HL-60/S4 (cell line): ENCODE data around the gene ERC2.

ENCODE experiments used
- in situ Hi-C: fragments of 300-500 bp; cut with MboI; formaldehyde crosslinking; loops from 2 replicates; pipeline ENCODE4 v1.14.3; 2022; ENCODE audit warnings: low sequenced_read_pairs

Gene ERC2

DNA sequence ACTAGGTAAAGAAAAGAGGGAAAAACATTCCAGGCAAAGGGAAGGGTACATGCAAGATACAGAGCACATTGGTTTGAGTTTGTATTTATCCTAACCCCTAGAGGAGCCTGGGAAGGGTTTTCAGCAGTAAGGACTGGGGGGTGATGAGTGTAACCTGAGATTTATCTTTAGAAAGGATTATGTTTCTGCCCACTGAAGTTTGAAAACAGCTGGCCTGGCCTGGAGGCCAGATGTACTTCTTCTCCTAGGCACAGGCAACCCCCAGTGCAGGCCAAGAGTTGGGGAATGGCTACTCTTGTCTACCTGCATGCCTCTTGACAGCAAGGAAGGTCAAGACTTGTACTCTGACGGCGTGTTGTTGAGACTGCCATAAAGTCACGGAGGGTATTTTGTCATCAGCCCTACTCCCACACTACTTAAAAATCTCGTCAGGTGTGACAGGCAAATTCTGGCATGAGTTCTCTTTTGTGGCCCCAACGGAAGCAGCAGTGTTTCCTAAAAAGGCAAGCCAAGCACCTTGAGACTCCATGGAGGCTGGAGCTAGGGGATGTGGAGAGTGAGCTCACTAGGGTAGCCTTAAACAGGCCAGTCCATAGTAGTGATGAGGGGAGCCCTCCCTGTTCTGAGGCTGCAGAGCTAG lies 739.7 kb downstream of the ERC2 start:
- in situ Hi-C loops: no loop called here

DNA sequence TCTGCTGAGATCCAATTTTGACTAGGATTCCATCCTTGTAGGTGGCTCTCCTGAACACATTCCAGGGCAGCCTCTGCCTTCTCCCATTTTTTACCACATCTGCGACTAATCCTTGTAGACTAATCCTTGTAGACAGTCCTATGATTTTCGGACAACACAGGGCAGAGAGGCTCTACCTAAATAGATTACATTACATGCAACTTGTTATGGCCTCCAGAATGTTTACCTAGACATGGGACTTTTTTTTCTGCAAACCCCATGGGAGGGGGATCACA lies 741.8 kb downstream of the ERC2 start:
- in situ Hi-C loops: no loop called here

DNA sequence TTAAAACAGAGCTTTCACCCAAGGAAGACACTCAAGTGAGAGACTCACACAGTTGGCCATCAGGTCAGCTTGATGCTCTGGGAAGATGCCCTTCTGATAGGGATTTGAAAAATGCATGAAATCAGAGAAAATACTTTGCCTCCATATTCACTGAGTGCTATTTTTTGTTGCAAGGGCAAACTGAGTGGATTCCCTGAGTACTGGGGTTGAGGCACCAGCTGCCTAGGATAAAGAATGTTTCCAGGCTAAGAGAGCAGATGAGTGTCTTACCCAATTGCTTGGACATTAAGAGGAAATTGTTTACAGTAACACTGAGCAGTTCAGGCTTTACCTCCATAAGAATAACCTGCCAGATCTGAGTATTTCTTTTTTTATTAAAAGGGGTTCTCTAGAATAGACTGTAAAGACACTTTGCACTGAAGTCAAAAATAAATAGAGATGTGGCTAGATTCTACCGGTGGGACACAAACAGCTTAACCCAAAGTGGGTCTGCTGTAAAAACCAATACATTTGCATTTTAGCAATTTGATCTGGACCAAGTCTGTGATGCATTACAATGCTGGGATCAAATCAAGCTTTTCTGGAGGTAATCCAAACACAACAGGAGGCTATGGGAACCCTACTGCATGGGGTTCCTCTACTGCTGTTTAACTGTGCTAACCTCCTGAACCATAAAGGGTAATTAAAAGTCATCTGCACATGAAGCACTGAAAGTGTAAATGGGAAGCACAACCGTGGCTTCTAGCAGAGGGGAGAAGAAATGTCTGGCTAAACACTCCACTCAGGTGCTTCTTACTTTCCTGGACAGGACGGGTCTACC lies 742.4 kb downstream of the ERC2 start:
- in situ Hi-C loops: no loop called here

DNA sequence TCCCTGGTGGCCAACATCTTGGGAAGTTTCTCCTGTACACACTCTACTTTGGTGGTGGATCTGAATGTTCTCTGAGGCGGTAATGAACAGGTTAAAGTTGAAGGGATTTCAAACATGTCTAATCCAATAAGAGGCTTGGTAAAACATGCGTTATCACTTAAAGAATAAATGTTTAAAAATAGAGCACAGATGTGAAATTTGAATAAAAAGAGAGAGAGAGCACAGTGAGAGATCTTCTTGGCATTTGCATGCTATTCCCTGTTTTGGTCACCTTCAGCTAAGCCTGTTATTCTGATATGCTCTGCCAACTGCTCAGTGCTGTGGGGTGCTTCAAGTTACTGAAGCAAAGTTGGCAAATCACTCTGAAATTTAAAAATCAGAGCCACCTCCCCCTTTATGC lies 743.4 kb downstream of the ERC2 start:
- in situ Hi-C loops: no loop called here

DNA sequence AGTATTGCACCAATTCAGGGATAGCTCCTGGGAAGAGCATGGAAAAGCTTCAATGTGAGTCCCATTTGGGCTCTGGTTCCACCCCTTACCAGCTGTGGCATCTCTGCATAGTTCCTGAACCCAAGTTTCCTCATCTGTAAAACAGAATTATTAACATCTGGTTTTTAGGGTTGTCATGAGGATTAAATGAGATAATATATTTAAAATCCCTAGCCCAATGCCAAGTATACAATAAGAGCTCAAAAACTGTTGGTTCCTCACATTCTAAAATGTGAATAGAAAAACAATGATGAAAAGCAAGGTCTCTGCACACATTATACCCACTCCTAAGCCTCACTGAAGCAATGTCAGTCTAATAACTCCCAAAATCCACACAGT lies 743.9 kb downstream of the ERC2 start:
- in situ Hi-C loops: no loop called here

DNA sequence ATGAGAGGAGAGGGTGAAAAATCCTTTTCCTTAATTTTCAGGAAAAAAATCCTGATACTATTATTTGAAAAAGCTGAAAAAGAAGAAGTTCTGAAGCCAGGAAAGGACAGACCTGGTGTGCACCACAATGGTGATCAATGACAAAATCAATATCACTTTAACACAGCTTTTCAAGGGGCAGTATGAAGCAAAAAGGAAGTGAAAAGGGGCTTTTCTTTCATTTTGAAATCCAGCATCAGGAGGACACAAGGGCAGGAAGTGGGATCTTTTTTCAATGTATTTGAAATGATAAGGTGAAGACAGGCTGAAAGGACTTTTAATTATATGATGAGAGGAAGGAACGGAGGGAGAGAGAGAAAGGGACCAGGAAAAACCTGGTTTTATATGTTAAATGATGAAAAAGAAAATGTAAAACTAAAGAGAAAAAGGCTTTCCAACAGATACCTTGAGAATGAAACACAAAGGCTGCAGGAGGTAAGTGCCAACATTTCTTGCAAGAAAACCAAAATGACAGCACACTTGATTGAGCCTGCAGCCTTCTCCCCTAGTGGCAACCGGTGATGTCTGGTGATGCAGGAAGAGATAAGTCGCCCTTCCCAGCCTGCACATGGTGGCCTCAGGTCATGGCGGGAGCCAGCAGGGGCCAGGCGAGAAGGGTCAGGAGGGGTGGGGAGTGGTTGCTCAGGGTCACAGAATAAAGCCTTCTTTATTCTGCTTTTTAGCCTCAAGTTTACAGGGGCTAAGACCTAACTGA lies 744.4 kb downstream of the ERC2 start:
- in situ Hi-C loops: no loop called here

DNA sequence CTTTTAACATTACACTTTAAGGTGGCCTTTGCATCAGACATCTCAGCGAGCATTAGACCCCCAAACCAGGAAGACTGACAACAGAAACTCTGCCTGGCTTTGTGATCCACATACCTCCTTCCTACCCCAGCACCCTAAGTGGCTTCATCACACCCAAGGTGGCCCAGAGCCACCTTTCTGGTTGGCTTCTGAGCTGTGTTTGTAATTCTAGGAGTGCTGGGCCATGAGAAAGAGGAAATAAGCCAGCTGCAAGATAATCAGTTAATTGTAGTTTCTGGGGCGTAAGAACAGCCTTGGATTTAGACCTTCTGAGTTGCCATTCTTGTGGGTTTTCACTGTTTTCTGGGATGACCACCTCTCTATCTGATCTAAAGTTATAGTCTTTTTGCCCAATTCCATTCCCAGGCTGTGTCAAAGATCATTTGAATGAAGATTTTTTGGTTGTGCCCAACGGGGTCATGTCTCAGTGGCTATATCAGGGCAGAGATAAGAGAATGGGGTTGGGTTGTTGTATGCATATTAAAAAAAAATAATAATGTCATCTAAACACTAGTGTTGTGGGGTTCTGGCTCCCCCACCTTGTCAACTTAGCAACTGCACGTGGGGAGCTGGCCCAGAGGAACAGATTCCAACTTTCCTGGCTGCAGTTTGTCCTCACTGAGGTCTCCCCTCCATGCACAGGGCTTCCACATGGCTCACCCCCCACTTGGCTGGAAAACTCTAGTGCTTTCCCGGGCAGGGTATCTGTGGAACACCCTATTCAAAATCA lies 746.4 kb downstream of the ERC2 start:
- in situ Hi-C loops: no loop called here

DNA sequence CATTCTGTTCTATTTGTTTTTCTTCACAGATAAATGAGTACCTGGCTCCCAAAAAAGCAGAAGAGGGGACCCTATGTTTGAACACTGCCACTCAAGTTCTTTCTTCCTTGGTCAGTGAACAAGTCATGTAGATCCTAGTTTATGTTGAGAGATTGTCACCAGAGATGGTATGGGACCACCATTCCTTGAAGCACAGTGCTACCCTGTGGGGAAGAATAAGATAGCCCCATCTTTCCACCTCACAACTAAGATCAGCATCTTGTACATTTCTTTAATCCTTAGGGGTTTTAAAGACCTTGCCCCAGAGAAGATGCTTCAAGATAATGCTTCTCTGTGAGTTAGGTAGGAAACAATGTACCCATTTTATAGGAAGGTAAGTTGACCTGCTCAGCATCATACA lies 747.7 kb downstream of the ERC2 start:
- in situ Hi-C loops: no loop called here

DNA sequence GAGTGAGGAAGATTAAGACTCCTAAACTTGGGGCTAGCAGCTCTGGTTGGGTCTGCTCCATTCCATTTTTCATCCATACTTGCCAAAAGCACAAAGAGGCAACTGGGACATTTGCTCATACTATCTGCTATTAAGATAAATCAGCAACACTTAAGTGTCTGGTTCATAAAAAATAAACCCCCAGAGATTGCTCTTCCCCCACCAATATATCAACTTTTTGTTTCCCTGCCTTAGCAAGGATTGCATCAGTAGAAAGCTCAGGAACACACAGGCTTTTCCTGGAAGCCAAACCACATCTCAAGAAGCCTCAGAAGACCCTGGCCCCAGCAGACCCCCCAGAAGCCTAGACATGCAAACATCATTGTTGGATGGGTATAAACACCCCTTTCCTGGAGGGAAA lies 748.8 kb downstream of the ERC2 start:
- in situ Hi-C loops: no loop called here

DNA sequence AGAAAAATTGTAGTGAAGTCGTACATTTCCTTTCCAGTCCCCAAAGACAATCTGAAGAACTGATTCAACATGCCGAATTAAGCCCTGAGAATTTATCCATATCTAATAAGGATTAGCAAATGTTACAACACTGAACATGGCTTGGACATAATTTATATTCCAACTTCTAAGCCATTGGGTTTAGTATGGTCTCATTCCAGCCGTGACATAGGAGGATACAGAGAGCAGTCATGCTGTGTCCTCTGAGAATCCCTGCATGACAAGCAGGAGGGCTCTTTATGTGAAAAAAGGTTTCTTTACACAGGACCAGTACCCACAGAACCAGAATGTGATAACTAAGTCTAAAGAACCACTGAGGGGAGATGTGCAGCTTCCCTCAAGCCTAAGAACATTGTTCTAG lies 749.3 kb downstream of the ERC2 start:
- in situ Hi-C loops: no loop called here

DNA sequence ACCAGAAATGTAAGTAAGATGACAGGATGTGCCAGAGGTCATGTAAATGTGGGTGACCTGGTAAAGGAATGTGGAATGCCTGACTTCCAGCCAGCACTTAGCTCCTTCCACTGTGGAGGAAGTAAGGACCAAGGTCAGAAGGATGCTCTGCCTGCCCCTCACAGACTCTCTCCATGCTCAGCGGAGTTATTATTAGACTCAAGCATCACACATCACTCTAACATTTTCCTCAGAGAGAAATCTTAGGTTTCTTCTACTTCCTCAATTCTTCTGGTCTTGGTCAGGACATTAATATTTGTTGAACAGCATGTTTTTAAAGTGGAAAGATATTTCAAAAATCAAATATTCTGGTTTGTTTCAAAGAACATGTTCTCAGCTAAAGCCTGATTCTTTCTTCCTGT lies 749.7 kb downstream of the ERC2 start:
- in situ Hi-C loops: no loop called here

DNA sequence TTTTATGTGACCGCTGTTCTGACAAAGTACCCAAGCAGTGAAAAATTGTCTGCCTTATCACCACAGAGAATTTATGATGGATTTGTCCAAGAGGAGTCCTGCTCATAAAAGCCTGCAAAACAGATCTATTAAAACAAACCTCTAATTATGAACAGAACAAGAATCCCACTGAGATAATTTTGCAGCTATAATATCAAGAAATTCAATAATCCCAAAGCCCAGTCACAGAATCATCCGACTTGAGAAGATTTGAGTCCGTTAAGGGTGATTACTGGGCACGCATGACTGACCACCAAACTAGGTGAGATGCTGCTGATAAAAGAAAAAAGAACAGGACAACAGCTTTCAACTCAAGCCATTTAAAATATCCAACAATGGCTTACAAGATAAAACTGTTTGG lies 750.2 kb downstream of the ERC2 start:
- in situ Hi-C loops: no loop called here

DNA sequence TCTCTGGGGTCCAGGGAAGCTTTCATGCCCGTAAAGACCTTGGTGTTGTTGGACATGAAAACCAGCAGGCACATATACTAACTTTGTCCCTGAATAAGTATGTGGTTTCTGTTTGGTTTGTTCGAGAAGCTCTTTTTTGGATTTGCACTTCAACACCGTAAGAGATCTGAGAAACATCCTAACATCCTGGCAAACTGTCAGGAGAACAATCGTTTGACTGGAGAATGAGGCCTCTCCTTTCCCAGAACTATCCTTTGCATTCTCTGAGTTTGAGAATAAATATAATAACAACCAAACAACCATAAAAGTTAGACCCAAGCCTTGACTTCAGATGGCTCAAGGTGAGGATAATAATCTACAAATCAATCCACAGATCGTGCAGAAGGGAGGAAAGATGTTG lies 750.8 kb downstream of the ERC2 start:
- in situ Hi-C loops: no loop called here

DNA sequence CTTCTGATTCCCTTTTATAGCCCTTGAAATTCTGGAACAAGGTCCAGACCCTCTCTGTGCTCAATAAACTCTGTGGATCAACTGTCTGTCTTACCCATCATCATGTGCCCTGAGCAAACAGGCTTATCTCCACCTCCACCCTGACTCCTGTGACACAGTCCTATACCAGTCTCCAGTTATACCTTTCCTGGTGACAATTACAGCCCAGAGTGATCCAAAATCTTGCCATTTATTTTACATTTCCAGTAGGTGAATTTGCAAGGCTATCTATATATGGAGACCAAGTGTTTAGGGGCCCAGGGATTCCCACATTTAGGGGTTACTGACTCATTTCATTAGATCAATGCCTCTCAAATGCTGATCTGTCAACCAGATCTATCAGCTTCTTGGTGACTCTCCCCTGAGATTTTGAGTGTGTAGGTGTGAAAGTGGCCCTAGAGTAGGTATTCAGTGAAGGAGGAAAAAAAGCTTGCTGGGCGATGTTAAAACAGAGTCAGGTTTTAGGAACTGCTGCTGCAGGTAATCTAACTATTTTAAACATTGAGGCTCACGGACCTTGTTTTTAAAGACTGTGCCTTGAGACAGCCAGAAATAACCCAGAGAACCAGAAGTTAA lies 751.5 kb downstream of the ERC2 start:
- in situ Hi-C loops: no loop called here

DNA sequence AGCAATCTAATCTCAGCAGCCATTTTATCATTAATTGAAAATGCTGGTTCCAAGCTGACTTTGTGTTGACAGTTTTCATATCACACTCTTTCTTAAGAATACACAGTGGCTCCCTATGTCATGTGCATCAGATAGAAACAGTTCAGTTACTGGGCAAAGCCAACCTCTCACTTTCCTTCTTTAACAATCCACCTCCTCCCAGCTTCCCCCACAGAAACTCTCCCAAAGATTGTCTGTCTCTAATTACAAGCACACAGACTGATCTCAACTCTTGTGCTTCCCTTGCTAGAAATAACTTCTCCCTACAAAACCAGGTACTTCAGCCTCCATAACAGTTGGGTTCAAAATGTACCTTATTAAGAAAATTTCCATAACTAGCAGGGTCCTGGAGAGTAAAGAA lies 752.2 kb downstream of the ERC2 start:
- in situ Hi-C loops: no loop called here

DNA sequence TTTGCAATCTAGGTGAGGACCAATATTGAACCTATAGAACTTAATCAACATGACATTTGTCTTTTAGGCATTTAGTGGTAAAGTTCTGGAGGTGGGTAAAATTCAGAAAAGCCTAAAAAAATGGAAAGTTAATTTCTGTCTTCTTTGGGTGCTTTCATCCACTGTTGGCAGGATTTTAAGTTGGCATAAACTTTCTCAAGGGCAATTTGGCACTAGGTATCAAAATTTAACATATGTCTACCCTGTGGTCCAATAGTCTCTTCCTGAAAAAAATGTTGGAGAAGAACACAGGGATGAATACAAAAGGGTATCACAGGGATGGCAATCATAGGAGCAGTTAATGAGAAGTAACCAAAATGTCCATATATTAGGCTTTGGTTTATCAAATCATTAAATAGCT lies 754.2 kb downstream of the ERC2 start:
- in situ Hi-C loops: no loop called here

DNA sequence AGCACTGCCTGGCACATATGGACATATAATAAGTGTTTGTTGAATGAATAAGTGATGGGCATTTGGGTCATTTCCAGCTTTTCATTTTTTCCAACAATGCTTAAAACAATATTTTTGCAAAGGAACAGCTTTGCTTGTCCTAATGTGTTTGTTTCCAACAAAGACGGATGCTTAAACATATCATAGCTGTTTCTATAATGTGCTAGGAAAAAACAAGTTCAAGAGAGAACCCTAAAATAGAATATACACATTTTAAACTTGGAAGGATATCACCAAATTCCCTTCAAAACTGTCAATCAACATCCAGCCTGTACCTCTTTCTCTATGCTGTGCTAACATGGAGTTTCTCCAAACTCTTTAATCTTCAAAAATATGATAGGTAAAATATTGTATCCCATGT lies 756.6 kb downstream of the ERC2 start:
- in situ Hi-C loops: no loop called here

DNA sequence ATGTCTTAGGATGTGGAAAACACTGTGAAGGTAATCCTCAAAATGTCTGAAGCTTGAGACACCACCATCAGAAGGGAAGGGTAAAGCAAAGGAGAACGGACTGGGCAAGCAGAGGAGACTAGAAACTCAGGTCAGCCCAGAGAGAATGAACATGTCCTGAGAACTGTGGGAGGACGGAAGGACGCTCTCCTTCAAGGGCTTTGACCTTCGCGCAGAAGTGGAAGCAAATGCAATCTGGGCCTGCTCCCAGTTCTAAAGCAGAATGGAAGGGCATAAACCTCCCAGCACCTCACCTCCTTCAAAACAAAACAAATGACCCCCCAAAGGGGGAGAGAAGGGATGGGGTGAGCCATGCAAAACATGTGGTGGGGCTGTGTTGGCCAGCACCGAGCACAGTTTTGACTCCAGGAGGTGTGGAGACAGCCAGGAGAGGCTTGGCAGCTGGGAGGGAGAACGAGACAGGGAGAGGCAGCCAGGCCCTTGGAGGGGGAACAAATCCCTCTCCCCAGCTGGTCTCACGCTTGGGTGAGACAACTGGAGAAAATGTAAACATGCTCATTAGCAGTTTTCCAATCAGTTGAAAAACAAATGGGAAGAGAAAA lies 758.8 kb downstream of the ERC2 start:
- in situ Hi-C loops: no loop called here

DNA sequence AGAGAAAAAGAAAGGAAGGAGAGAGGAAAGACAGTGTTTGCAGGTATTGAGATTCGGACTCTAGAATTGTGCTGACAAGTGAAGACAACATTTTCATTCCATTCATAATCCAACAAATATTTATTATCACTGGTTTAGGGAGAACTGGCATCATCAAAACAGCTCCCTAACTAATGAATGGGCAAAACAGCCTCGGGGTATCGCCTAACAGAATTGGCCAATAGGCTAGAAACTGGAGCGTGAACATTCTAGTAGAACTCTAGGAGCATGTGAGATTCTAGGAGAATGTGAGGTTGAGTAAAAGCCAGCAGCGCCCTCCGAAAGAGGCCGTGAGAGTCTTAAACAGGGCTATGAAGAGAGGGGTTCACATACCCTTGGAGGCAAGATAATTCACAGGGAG lies 759.3 kb downstream of the ERC2 start:
- in situ Hi-C loops: no loop called here

DNA sequence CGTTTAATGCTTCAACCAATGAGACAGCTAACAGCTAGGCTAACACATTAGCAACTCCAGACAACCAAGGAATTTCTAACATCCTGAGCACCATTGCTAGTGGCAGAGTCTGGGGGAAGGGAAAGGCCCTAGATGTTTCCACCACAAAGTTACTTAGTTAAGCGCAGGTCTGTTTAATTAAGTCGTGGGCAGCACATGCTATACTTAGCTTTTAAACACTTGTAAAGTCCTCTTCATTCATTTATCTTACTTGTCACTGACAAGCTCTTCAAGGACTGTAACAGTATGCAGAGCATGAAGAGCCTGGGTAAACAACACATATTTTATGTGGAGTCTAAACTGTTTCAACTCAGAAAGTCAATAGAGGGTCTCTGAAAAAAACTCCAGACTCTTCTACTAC lies 760.0 kb downstream of the ERC2 start:
- in situ Hi-C loops: no loop called here

DNA sequence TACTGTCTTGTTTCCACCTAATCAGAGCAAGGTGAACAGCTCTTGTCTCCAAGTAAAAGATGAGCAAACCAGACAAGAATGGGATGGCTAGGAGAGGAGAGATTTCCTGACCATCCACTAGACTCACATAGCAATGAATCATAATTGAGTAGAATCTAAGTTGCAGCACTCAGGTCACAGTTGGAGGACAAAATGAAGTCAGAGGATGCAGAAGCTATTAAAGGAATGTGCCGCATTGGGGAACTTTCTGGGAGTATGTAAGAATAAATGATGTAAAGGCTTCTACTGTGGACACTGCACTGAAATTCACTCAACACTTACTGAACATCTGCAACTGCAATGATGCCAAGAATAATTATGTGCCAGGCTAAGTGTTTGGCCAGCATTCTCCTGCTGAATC lies 763.7 kb downstream of the ERC2 start:
- in situ Hi-C loops: no loop called here
